Body of pancreas (tissue), 4 donors: ENCODE measurements around the gene USP7.

ENCODE experiments used
- CTCF ChIP-seq, 7 experiments: fragments of 450-650 bp in 4 of 7; fragments of 200-600 bp in 3 of 7; sonication (generic) in 3 of 7; IDR thresholded peaks; one replicate each; pipeline ENCODE4 v1.5.1; 2016 to 2019; ENCODE audit warnings: antibody characterized with exemption in 7 of 7
- POLR2A ChIP-seq, 3 donors: fragments of 450-650 bp; IDR thresholded peaks; one replicate each; pipeline ENCODE4 v1.6.1; 2016; ENCODE audit warnings: antibody characterized with exemption in 3 of 3, mild to moderate bottlenecking in 2 of 3

GRCh38 chr16:8963010-8963820, 491 bp downstream of the USP7 start:
- TF ChIP-seq CTCF (IDR thresholded peaks at IDR 0.05) (no peak), POLR2A (IDR thresholded peaks at IDR 0.05) (no peak)
